Measurements from ENCODE around the gene GLS2.

Gene GLS2

DNA sequence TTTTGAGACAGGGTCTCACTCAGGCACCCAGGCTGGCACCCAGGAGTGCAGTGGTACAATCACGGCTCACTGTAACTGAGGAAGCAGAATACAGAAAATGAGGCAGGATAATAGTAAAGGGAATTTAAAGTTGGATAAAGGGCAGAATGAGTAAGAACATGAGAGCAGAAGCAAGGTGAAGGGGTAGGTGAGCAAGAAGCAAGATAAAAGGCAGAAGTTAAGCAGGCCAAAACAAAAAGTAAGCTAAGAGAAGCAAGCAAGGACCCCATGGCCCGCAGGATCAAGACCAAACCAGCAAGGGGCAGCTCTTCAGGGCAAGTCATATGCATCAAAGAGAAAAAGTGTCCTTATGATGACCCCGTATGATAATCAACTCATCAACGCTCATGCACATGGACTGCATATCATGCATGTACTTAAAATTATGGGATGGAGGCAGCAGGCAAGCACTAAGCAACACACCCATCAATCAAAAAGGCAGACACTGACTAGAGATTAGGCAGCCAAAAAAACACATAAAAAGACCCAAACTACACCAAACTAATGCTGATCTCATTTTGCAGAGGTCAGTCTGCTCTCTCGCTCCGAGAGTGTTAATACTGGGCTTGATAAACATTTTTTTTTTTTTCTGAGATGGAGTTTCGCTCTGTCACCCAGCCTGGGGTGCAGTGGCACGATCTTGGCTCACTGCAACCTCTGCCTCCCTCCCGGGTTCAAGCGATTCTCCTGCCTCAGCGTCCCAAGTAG, 50.4 kb downstream of the GLS2 start:
- H3K27ac ChIP-seq (ENCODE audit: low read depth, low read length, poor library complexity, severe bottlenecking): peak overlapping the region; percentile 36
- no peak overlapping the region for H2AFZ ChIP-seq (ENCODE audit: low read length)
- no peaks in the 10 kb centered on the region for H4K20me1 ChIP-seq (ENCODE audit: insufficient read depth, low read length)
- no peaks in the 10 kb centered on the region for H3F3A ChIP-seq (ENCODE audit: insufficient read depth, low read length)
- no peak overlapping the region for H3K9ac ChIP-seq (ENCODE audit: low read length)
- H3K27me3 ChIP-seq (ENCODE audit: insufficient read depth, low read length): no peaks in the 10 kb centered on the region
- peaks cover 72% of the 10 kb centered on the region for H3K79me2 ChIP-seq (ENCODE audit: insufficient read depth, low read length)
- TF ChIP-seq CTCF (IDR thresholded peaks at IDR 0.05; ENCODE audit: low read length) (no peak), EZH2 (IDR thresholded peaks at IDR 0.05; ENCODE audit: borderline replicate concordance, low read length) (no peak)
- no peak overlapping the region for H3K4me3 ChIP-seq (ENCODE audit: low read depth, low read length, poor library complexity, severe bottlenecking)
- H3K9me2 ChIP-seq (ENCODE audit: low read depth, low read length): no peaks in the 10 kb centered on the region
- H3K4me2 ChIP-seq (ENCODE audit: low read length): no peak overlapping the region
- H3K4me1 ChIP-seq (ENCODE audit: insufficient read depth, low read length, severe bottlenecking): peaks cover 11% of the 10 kb centered on the region
- no peaks in the 10 kb centered on the region for H3K9me3 ChIP-seq (ENCODE audit: low read length)
- peaks cover 42% of the 10 kb centered on the region for H3K36me3 ChIP-seq (ENCODE audit: insufficient read depth, low read length)

DNA sequence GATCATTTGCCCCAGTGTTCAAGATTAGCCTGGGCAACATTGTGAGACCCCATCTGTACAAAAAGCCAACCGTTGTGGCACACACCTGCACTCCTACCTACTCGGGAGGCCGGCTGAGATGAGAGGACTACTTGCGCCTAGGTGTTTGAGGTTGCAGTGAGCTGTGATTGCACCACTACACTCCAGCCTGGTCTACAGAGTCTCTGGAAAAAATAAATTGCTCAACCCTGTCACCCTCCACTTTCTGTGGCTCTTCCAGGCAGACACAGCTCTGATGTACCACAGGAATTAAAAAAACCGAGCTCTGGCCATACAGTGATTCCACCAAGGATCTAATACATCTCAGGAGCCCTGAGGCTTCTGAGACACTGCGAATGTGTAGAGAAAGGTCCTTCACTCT, 53.1 kb downstream of the GLS2 start:
- Histone ChIP-seq H3F3A (ENCODE audit: insufficient read depth, low read length) (no peaks in the 10 kb centered on the region), H3K36me3 (ENCODE audit: insufficient read depth, low read length) (peaks cover 50% of the 10 kb centered on the region), H3K9ac (ENCODE audit: low read length) (no peak overlapping the region), H2AFZ (ENCODE audit: low read length) (no peak overlapping the region), H3K4me3 (ENCODE audit: low read depth, low read length, poor library complexity, severe bottlenecking) (no peak overlapping the region), H3K79me2 (ENCODE audit: insufficient read depth, low read length) (peaks cover 47% of the 10 kb centered on the region), H3K9me2 (ENCODE audit: low read depth, low read length) (no peaks in the 10 kb centered on the region), H4K20me1 (ENCODE audit: insufficient read depth, low read length) (no peaks in the 10 kb centered on the region), H3K4me1 (ENCODE audit: insufficient read depth, low read length, severe bottlenecking) (peaks cover 11% of the 10 kb centered on the region), H3K27me3 (ENCODE audit: insufficient read depth, low read length) (no peaks in the 10 kb centered on the region), H3K27ac (ENCODE audit: low read depth, low read length, poor library complexity, severe bottlenecking) (no peak overlapping the region), H3K4me2 (ENCODE audit: low read length) (no peak overlapping the region), H3K9me3 (ENCODE audit: low read length) (no peaks in the 10 kb centered on the region)
- no peak for TF ChIP-seq CTCF (IDR thresholded peaks at IDR 0.05; ENCODE audit: low read length)
- TF ChIP-seq EZH2 (IDR thresholded peaks at IDR 0.05; ENCODE audit: borderline replicate concordance, low read length): no peak

- Histone ChIP-seq H3F3A (ENCODE audit: insufficient read depth, low read length) (no peaks in the 10 kb centered on the region), H3K9me3 (ENCODE audit: low read length) (no peaks in the 10 kb centered on the region), H3K9ac (ENCODE audit: low read length) (no peak overlapping the region), H4K20me1 (ENCODE audit: insufficient read depth, low read length) (no peaks in the 10 kb centered on the region), H3K36me3 (ENCODE audit: insufficient read depth, low read length) (peaks cover 73% of the 10 kb centered on the region), H3K4me1 (ENCODE audit: insufficient read depth, low read length, severe bottlenecking) (no peaks in the 10 kb centered on the region), H3K27ac (ENCODE audit: low read depth, low read length, poor library complexity, severe bottlenecking) (no peak overlapping the region), H2AFZ (ENCODE audit: low read length) (no peak overlapping the region), H3K4me3 (ENCODE audit: low read depth, low read length, poor library complexity, severe bottlenecking) (no peak overlapping the region), H3K4me2 (ENCODE audit: low read length) (no peak overlapping the region), H3K79me2 (ENCODE audit: insufficient read depth, low read length) (peaks cover 18% of the 10 kb centered on the region), H3K27me3 (ENCODE audit: insufficient read depth, low read length) (no peaks in the 10 kb centered on the region), H3K9me2 (ENCODE audit: low read depth, low read length) (no peaks in the 10 kb centered on the region)
- TF ChIP-seq EZH2 (IDR thresholded peaks at IDR 0.05; ENCODE audit: borderline replicate concordance, low read length) (no peak), CTCF (IDR thresholded peaks at IDR 0.05; ENCODE audit: low read length) (no peak)
These were observed 56.1 kb downstream of the GLS2 start for GRCh38 chr12:56431850-56432249.
